GM23338 (cell line): ENCODE results near the gene NDUFAF8. TPM values are rescaled to one million over a fixed set of nuclear protein-coding genes. Genes with fewer than 3 reads are reported as not detected.

Experiments
- ATAC-seq: fragments of 200-7000 bp; cut with Tn5 transposase; 3 replicates; pipeline ENCODE4 v1.9.1; 2020
- DNase-seq: peaks from one replicate; pipeline ENCODE4 v3.0.0-alpha.2; 2015; ENCODE audit warnings: low spot score
- H2AFZ ChIP-seq: fragments of 200-600 bp; sonication (generic); 2 replicates; pipeline ENCODE4 v1.8.0; 2016; ENCODE audit warnings: antibody characterized with exemption, mild to moderate bottlenecking, moderate library complexity
- H3F3A ChIP-seq: fragments of 200-600 bp; sonication (generic); replicated peaks from 2 replicates; pipeline ENCODE4 v1.8.0; 2017; ENCODE audit warnings: antibody characterized with exemption, mixed run types, low read depth
- H3K27ac ChIP-seq: fragments of 200-600 bp; sonication (generic); 2 replicates; pipeline ENCODE4 v1.6.1; 2016; ENCODE audit warnings: low read depth
- H3K27me3 ChIP-seq: fragments of 200-600 bp; sonication (generic); 2 replicates; pipeline ENCODE4 v1.8.0; 2016; ENCODE audit warnings: mild to moderate bottlenecking, mixed run types, moderate library complexity; ENCODE audit not compliant: insufficient read depth
- H3K36me3 ChIP-seq: fragments of 200-600 bp; sonication (generic); 2 replicates; pipeline ENCODE4 v1.8.0; 2016; ENCODE audit warnings: mild to moderate bottlenecking; ENCODE audit not compliant: insufficient read depth
- H3K4me1 ChIP-seq: fragments of 200-600 bp; sonication (generic); 2 replicates; pipeline ENCODE4 v1.8.0; 2016; ENCODE audit warnings: mild to moderate bottlenecking, moderate library complexity; ENCODE audit not compliant: insufficient read depth
- H3K4me2 ChIP-seq: fragments of 200-600 bp; sonication (generic); 2 replicates; pipeline ENCODE4 v1.7.1; 2017; ENCODE audit warnings: mixed run types
- H3K4me3 ChIP-seq: fragments of 200-600 bp; sonication (generic); 2 replicates; pipeline ENCODE4 v1.6.1; 2016; ENCODE audit warnings: mixed run types
- H3K79me2 ChIP-seq: fragments of 200-600 bp; sonication (generic); replicated peaks from 2 replicates; pipeline ENCODE4 v1.8.0; 2017; ENCODE audit warnings: mild to moderate bottlenecking; ENCODE audit not compliant: insufficient read depth
- H3K9me2 ChIP-seq: fragments of 200-600 bp; sonication (generic); 2 replicates; pipeline ENCODE4 v1.8.0; 2017; ENCODE audit not compliant: insufficient read depth
- H4K20me1 ChIP-seq: fragments of 200-600 bp; sonication (generic); replicated peaks from 2 replicates; pipeline ENCODE4 v1.8.0; 2017; ENCODE audit warnings: mild to moderate bottlenecking; ENCODE audit not compliant: insufficient read depth
- H3K27ac Mint-ChIP-seq: 2 replicates; pipeline ENCODE4 v1.8.0; 2020; ENCODE audit warnings: inconsistent platforms, mild to moderate bottlenecking, moderate library complexity, mixed read lengths
- H3K27me3 Mint-ChIP-seq: 3 replicates; pipeline ENCODE4 v1.8.0; 2022; ENCODE audit warnings: low read depth, mild to moderate bottlenecking, moderate library complexity, mixed read lengths, inconsistent platforms; ENCODE audit not compliant: insufficient read depth, poor library complexity
- H3K36me3 Mint-ChIP-seq: 3 replicates; pipeline ENCODE4 v1.8.0; 2021; ENCODE audit warnings: low read depth, mild to moderate bottlenecking, inconsistent platforms, moderate library complexity, mixed read lengths
- H3K4me1 Mint-ChIP-seq: 3 replicates; pipeline ENCODE4 v1.8.0; 2020; ENCODE audit warnings: mild to moderate bottlenecking, inconsistent platforms, mixed read lengths
- H3K4me3 Mint-ChIP-seq: 3 replicates; pipeline ENCODE4 v1.8.0; 2021; ENCODE audit warnings: moderate library complexity, mild to moderate bottlenecking, inconsistent platforms, mixed read lengths
- H3K9me3 Mint-ChIP-seq: 3 replicates; pipeline ENCODE4 v1.8.0; 2020; ENCODE audit warnings: moderate library complexity, mild to moderate bottlenecking, inconsistent platforms, mixed read lengths
- EZH2 ChIP-seq: fragments of 200-600 bp; sonication (generic); IDR thresholded peaks from one replicate; pipeline ENCODE4 v1.8.0; 2017; ENCODE audit warnings: antibody characterized with exemption, mild to moderate bottlenecking, low read depth; ENCODE audit not compliant: unreplicated experiment
- JUNB ChIP-seq: IDR thresholded peaks from one replicate; pipeline ENCODE4 v1.6.1; 2016; ENCODE audit warnings: antibody characterized with exemption; ENCODE audit not compliant: unreplicated experiment
- ZNF114 ChIP-seq: fragments of 250-450 bp; sonication (Bioruptor Pico); IDR thresholded peaks from 2 replicates; pipeline ENCODE4 v1.5.0; 2020; ENCODE audit warnings: mild to moderate bottlenecking, moderate library complexity
- polyA plus RNA-seq: library from polyadenylated mRNA; unstranded; fragments of >200 nt; fragmentation: Nextera tagmentation; extraction: Ambion mirVana; gene quantifications from 2 replicates; pipeline ENCODE4 v1.2.1, GENCODE V29; 2016
- total RNA-seq: library from RNA; depleted of rRNA; stranded (reverse); fragments of >200 nt; shearing (Covaris generic); gene quantifications from 2 replicates; pipeline ENCODE4 v1.2.3, GENCODE V29; 2014
- TF ChIP-seq, protein P1 (sequence below): fragments of 250-450 bp; sonication (Bioruptor Pico); IDR thresholded peaks from 2 replicates; pipeline ENCODE4 v1.5.0; 2020; ENCODE audit warnings: mild to moderate bottlenecking, moderate library complexity

The NDUFAF8 gene
- total and polyA plus RNA-seq, 2 experiments from 2014 or later, result 21.5 to 156 TPM

DNA sequence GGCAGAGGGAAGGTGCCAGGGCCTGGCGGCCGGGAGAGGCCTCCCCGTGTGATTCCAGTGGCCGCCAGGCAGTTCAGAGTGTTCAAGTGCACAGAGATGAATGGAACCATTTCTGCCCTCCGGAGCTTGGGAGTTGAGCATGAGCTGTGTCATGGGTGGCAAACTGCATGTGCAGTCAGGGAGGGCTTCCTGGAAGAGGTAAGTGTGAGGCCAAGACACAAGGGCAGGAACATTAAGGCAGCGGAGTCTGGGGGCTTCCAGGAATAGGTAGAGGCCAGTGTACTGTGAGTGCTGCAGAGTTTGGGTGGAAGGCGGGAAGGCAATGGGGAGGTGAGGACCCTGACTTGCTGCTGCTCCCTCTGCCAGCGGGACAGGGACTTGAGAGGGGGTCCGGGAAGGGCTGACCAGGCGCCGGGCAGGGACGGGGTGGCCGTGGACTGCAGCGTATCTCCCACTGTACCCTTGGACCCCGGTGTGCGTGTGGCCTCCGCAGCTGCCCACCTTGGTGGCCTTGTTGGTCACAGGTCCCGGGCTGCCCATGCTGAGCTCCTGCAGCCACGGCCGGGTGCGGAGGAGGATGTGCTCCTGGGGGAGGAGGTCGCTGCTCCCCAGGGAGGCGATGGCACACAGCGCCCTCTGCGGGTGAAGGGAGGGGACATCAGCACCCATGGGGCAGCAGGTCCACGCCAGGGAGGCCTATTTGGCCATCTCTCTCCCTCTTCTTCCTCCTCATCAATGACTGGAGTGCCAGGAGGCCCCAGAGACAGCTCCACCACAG, 8.9 kb upstream of the NDUFAF8 start (continued):
- TF ChIP-seq, protein P1, sequence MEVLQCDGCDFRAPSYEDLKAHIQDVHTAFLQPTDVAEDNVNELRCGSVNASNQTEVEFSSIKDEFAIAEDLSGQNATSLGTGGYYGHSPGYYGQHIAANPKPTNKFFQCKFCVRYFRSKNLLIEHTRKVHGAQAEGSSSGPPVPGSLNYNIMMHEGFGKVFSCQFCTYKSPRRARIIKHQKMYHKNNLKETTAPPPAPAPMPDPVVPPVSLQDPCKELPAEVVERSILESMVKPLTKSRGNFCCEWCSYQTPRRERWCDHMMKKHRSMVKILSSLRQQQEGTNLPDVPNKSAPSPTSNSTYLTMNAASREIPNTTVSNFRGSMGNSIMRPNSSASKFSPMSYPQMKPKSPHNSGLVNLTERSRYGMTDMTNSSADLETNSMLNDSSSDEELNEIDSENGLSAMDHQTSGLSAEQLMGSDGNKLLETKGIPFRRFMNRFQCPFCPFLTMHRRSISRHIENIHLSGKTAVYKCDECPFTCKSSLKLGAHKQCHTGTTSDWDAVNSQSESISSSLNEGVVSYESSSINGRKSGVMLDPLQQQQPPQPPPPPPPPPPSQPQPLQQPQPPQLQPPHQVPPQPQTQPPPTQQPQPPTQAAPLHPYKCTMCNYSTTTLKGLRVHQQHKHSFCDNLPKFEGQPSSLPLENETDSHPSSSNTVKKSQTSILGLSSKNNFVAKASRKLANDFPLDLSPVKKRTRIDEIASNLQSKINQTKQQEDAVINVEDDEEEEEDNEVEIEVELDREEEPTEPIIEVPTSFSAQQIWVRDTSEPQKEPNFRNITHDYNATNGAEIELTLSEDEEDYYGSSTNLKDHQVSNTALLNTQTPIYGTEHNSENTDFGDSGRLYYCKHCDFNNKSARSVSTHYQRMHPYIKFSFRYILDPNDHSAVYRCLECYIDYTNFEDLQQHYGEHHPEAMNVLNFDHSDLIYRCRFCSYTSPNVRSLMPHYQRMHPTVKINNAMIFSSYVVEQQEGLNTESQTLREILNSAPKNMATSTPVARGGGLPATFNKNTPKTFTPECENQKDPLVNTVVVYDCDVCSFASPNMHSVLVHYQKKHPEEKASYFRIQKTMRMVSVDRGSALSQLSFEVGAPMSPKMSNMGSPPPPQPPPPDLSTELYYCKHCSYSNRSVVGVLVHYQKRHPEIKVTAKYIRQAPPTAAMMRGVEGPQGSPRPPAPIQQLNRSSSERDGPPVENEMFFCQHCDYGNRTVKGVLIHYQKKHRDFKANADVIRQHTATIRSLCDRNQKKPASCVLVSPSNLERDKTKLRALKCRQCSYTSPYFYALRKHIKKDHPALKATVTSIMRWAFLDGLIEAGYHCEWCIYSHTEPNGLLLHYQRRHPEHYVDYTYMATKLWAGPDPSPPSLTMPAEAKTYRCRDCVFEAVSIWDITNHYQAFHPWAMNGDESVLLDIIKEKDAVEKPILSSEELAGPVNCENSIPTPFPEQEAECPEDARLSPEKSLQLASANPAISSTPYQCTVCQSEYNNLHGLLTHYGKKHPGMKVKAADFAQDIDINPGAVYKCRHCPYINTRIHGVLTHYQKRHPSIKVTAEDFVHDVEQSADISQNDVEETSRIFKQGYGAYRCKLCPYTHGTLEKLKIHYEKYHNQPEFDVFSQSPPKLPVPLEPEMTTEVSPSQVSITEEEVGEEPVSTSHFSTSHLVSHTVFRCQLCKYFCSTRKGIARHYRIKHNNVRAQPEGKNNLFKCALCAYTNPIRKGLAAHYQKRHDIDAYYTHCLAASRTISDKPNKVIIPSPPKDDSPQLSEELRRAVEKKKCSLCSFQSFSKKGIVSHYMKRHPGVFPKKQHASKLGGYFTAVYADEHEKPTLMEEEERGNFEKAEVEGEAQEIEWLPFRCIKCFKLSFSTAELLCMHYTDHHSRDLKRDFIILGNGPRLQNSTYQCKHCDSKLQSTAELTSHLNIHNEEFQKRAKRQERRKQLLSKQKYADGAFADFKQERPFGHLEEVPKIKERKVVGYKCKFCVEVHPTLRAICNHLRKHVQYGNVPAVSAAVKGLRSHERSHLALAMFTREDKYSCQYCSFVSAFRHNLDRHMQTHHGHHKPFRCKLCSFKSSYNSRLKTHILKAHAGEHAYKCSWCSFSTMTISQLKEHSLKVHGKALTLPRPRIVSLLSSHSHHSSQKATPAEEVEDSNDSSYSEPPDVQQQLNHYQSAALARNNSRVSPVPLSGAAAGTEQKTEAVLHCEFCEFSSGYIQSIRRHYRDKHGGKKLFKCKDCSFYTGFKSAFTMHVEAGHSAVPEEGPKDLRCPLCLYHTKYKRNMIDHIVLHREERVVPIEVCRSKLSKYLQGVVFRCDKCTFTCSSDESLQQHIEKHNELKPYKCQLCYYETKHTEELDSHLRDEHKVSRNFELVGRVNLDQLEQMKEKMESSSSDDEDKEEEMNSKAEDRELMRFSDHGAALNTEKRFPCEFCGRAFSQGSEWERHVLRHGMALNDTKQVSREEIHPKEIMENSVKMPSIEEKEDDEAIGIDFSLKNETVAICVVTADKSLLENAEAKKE (CRISPR knock-in tag), result no peak
- no peak for TF ChIP-seq ZNF114

DNA sequence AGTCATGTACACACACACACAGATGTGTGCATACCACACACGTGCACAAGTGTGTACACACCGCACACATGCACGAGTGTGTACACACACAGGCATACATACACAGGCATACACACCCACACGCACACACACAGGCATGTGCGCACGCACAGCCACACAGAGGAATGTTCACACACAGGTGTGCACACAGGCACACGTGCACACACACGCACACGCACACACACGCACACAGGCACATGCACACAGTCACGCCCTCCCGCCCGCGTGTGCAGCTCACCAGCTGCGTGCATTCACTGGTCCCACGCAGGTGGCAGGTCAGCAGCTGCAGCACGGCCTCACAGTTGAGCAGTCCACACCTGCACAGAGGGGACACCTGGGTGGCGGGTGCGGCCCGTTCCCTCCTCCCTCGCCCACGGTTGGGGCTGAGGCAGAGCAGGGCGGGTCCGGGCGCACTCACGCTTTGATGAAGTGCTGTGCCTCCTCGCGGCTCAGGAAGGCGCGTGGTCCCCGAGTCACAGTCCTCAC, 7.9 kb upstream of the NDUFAF8 start:
- Histone ChIP-seq H3F3A (no peaks in the 10 kb centered on the region), H3K27me3 (no peaks in the 10 kb centered on the region), H3K27ac (no peak overlapping the region), H3K36me3 (no peaks in the 10 kb centered on the region), H3K4me3 (no peak overlapping the region), H3K4me2 (no peak overlapping the region), H3K4me1 (no peaks in the 10 kb centered on the region), H4K20me1 (no peaks in the 10 kb centered on the region), H3K9me2 (no peaks in the 10 kb centered on the region), H3K79me2 (no peaks in the 10 kb centered on the region), H2AFZ (no peak overlapping the region)
- Mint-ChIP-seq H3K36me3 (peaks cover 15% of the 10 kb centered on the region), H3K9me3 (no peaks in the 10 kb centered on the region), H3K4me1 (no peaks in the 10 kb centered on the region; the same call in 2 of the 3 replicates), H3K27ac (peak overlapping the region; percentile 8; the same call in 1 of the 2 replicates), H3K4me3 (no peak overlapping the region), H3K27me3 (peaks cover 6% of the 10 kb centered on the region)
- DNase-seq (no peak), ATAC-seq (no peak)
- TF ChIP-seq EZH2, result no peak
- no peak for TF ChIP-seq JUNB
